Liver (tissue), 9 donors: ENCODE measurements around the gene STXBP1. TPM values are rescaled to one million over a fixed set of nuclear protein-coding genes. Genes with fewer than 3 reads are reported as not detected.

Source experiments
- DNase-seq: peaks from one replicate; pipeline ENCODE4 v3.0.0-alpha.2; 2017; ENCODE audit warnings: low spot score
- H3K27ac ChIP-seq, 2 donors: one replicate each; pipeline ENCODE4 v1.7.0; 2013; ENCODE audit warnings: inconsistent platforms in 2 of 2, low read length in 2 of 2, control low read depth in 1 of 2, low read depth in 1 of 2, mild to moderate bottlenecking in 1 of 2
- H3K27me3 ChIP-seq, 4 donors: one replicate each; pipeline versions ENCODE4 v1.6.1 to v1.7.0; 2013; ENCODE audit warnings: low read length in 3 of 4, inconsistent platforms in 1 of 4, mild to moderate bottlenecking in 1 of 4, moderate library complexity in 1 of 4; ENCODE audit not compliant: control insufficient read depth in 4 of 4, insufficient read depth in 4 of 4
- H3K36me3 ChIP-seq, 4 donors: one replicate each; pipeline versions ENCODE4 v1.6.1 to v1.7.0; 2013; ENCODE audit warnings: low read length in 3 of 4, mild to moderate bottlenecking in 3 of 4, low read depth in 1 of 4, moderate library complexity in 1 of 4; ENCODE audit not compliant: control insufficient read depth in 4 of 4, insufficient read depth in 3 of 4
- H3K4me1 ChIP-seq, 4 donors: one replicate each; pipeline versions ENCODE4 v1.6.1 to v1.7.0; 2013; ENCODE audit warnings: low read length in 3 of 4, mild to moderate bottlenecking in 3 of 4, moderate library complexity in 1 of 4; ENCODE audit not compliant: control insufficient read depth in 4 of 4, insufficient read depth in 4 of 4
- H3K4me3 ChIP-seq, 3 donors: one replicate each; pipeline versions ENCODE4 v1.6.1 to v1.7.0; 2013; ENCODE audit warnings: low read length in 3 of 3, control low read depth in 1 of 3, low read depth in 1 of 3, mild to moderate bottlenecking in 1 of 3
- H3K9ac ChIP-seq, 2 donors: one replicate each; pipeline ENCODE4 v1.7.0; 2013; ENCODE audit warnings: low read length in 2 of 2, mild to moderate bottlenecking in 2 of 2, moderate library complexity in 2 of 2, control low read depth in 1 of 2, low read depth in 1 of 2
- H3K9me3 ChIP-seq, 4 donors: one replicate each; pipeline versions ENCODE4 v1.6.1 to v1.7.0; 2013; ENCODE audit warnings: low read length in 3 of 4; ENCODE audit not compliant: control insufficient read depth in 4 of 4
- EGR1 ChIP-seq, 2 donors: IDR thresholded peaks; 2 replicates each; pipeline ENCODE4 v1.6.1; 2016 to 2018; ENCODE audit warnings: antibody characterized with exemption in 2 of 2, low read depth in 2 of 2
- FOXA1 ChIP-seq: IDR thresholded peaks from 2 replicates; pipeline ENCODE4 v1.6.1; 2016; ENCODE audit warnings: antibody characterized with exemption
- FOXA2 ChIP-seq: IDR thresholded peaks from 2 replicates; pipeline ENCODE4 v1.6.1; 2016; ENCODE audit warnings: antibody characterized with exemption
- HNF4A ChIP-seq, 2 donors: conservative IDR thresholded peaks; 2 replicates each; pipeline ENCODE4 v1.6.1; 2016; ENCODE audit warnings: antibody characterized with exemption in 2 of 2, mild to moderate bottlenecking in 2 of 2
- HNF4G ChIP-seq: IDR thresholded peaks from 2 replicates; pipeline ENCODE4 v1.6.1; 2016; ENCODE audit warnings: antibody characterized with exemption
- JUND ChIP-seq, 2 donors: IDR thresholded peaks; 2 replicates each; pipeline ENCODE4 v1.6.1; 2016; ENCODE audit warnings: antibody characterized with exemption in 2 of 2
- NR2F2 ChIP-seq: IDR thresholded peaks from 2 replicates; pipeline ENCODE4 v1.6.1; 2016; ENCODE audit warnings: antibody characterized with exemption
- RXRA ChIP-seq, 2 donors: IDR thresholded peaks; 2 replicates each; pipeline ENCODE4 v1.6.1; 2017 to 2018; ENCODE audit warnings: antibody characterized with exemption in 2 of 2, mild to moderate bottlenecking in 1 of 2
- SP1 ChIP-seq: IDR thresholded peaks from 2 replicates; pipeline ENCODE4 v1.6.1; 2018; ENCODE audit warnings: antibody characterized with exemption, mild to moderate bottlenecking
- TAF1 ChIP-seq: conservative IDR thresholded peaks from 2 replicates; pipeline ENCODE4 v1.6.1; 2016; ENCODE audit warnings: antibody characterized with exemption, mild to moderate bottlenecking
- YY1 ChIP-seq: IDR thresholded peaks from 2 replicates; pipeline ENCODE4 v1.6.1; 2016; ENCODE audit warnings: antibody characterized with exemption, mild to moderate bottlenecking
- ZBTB33 ChIP-seq: IDR thresholded peaks from 2 replicates; pipeline ENCODE4 v1.6.1; 2016; ENCODE audit warnings: antibody characterized with exemption
- WGBS: extraction: QIAGEN DNeasy Blood & Tissue Kit; methylation state at CpG from one replicate; pipeline ENCODE4 v1.1.7; 2013; 5-methylcytosine and 5-hydroxymethylcytosine counted together
- polyA plus RNA-seq, 2 donors: library from polyadenylated mRNA; stranded (reverse) in 1 of 2; unstranded in 1 of 2; fragments of 200-250 nt in 1 of 2; fragments of >200 nt in 1 of 2; fragmentation: Nextera tagmentation in 1 of 2; extraction: Ambion mirVana in 1 of 2; gene quantifications; one replicate each; pipeline versions ENCODE4 v1.2.1 to v1.2.3, GENCODE V29; 2013 to 2015
- total RNA-seq, 2 donors: library from RNA; depleted of rRNA; stranded (reverse); fragments of >200 nt; gene quantifications; one replicate each; pipeline ENCODE4 v1.2.3, GENCODE V29; 2014
- TF ChIP-seq, protein P1 (sequence below): IDR thresholded peaks from 2 replicates; pipeline ENCODE4 v1.6.1; 2016; ENCODE audit warnings: antibody characterized with exemption, mild to moderate bottlenecking
- TF ChIP-seq, protein P2 (sequence below): IDR thresholded peaks from 2 replicates; pipeline ENCODE4 v1.6.1; 2016; ENCODE audit warnings: antibody characterized with exemption
- TF ChIP-seq, protein P3 (sequence below): IDR thresholded peaks from 2 replicates; pipeline ENCODE4 v1.6.1; 2016; ENCODE audit warnings: antibody characterized with exemption
- TF ChIP-seq, protein P4 (sequence below): fragments of 150-350 bp; IDR thresholded peaks from 2 replicates; pipeline ENCODE4 v1.5.1; 2017; ENCODE audit warnings: improper control_type of control experiment, low read depth, low read length; ENCODE audit not compliant: missing input control
- donor health status: healthy.
- donor health status: healthy.
- donor health status: healthy.
- donor health status: healthy.
- donor health status: healthy.

STXBP1 gene
- total and polyA plus RNA-seq, 4 donors: 1.7 to 4.6 (median 2.3) TPM

DNA sequence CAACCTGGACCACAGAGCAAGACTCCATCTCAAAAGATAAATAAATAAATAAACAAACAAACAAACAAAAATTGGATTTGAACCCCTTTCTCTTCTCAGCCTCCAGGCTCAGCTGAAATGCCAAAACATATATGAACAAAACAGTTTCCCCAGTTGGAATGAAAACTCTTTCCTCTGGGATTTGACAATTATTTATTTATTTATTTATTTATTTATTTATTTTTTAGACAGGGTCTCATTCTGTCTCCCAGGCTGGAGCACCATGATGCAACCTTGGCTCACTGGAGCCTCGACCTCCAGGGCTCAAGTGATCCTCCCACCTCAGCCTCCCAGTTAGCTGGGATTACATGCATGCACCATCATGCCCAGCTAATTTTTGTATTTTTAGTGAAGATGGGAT is 6.0 kb upstream of the STXBP1 start (continued):
- TF ChIP-seq, protein P1, sequence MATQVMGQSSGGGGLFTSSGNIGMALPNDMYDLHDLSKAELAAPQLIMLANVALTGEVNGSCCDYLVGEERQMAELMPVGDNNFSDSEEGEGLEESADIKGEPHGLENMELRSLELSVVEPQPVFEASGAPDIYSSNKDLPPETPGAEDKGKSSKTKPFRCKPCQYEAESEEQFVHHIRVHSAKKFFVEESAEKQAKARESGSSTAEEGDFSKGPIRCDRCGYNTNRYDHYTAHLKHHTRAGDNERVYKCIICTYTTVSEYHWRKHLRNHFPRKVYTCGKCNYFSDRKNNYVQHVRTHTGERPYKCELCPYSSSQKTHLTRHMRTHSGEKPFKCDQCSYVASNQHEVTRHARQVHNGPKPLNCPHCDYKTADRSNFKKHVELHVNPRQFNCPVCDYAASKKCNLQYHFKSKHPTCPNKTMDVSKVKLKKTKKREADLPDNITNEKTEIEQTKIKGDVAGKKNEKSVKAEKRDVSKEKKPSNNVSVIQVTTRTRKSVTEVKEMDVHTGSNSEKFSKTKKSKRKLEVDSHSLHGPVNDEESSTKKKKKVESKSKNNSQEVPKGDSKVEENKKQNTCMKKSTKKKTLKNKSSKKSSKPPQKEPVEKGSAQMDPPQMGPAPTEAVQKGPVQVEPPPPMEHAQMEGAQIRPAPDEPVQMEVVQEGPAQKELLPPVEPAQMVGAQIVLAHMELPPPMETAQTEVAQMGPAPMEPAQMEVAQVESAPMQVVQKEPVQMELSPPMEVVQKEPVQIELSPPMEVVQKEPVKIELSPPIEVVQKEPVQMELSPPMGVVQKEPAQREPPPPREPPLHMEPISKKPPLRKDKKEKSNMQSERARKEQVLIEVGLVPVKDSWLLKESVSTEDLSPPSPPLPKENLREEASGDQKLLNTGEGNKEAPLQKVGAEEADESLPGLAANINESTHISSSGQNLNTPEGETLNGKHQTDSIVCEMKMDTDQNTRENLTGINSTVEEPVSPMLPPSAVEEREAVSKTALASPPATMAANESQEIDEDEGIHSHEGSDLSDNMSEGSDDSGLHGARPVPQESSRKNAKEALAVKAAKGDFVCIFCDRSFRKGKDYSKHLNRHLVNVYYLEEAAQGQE: no peak
- TF ChIP-seq HNF4A (conservative IDR thresholded peaks at IDR 0.05) (no peak), YY1 (no peak), RXRA (IDR thresholded peaks at IDR 0.05) (no peak), FOXA1 (no peak), JUND (IDR thresholded peaks at IDR 0.05) (no peak)

GRCh38 chr9:127608104-127608966 is 3.7 kb upstream of the STXBP1 start:
- peak; percentile 53 for DNase-seq
- H3K27me3 ChIP-seq: no peaks in the 10 kb centered on the region
- no peak overlapping the region for H3K27ac ChIP-seq

More at GRCh38 chr9:127608104-127608966, 3.7 kb upstream of the STXBP1 start:
- WGBS: 6% methylated on average over 55 of the region's 55 CpGs
- Histone ChIP-seq H3K36me3 (no peaks in the 10 kb centered on the region), H3K9ac (no peak overlapping the region), H3K4me1 (peaks cover 9 to 26% (median 19%) of the 10 kb centered on the region in 4 donors), H3K4me3 (peak overlapping the region in 1 of 3 donors; percentile 26), H3K9me3 (no peaks in the 10 kb centered on the region)
- no peak for TF ChIP-seq SP1
- no peak for TF ChIP-seq EGR1 (IDR thresholded peaks at IDR 0.05; ENCODE audit: low read depth in 2 of 2)
- TF ChIP-seq ZBTB33: no peak
- TF ChIP-seq, protein P2, sequence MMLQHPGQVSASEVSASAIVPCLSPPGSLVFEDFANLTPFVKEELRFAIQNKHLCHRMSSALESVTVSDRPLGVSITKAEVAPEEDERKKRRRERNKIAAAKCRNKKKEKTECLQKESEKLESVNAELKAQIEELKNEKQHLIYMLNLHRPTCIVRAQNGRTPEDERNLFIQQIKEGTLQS: no peak
- TF ChIP-seq, protein P1: no peak
- TF ChIP-seq TAF1: no peak
- TF ChIP-seq, protein P3, sequence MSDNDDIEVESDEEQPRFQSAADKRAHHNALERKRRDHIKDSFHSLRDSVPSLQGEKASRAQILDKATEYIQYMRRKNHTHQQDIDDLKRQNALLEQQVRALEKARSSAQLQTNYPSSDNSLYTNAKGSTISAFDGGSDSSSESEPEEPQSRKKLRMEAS: no peak
- no peak for TF ChIP-seq FOXA2
- TF ChIP-seq, protein P4, sequence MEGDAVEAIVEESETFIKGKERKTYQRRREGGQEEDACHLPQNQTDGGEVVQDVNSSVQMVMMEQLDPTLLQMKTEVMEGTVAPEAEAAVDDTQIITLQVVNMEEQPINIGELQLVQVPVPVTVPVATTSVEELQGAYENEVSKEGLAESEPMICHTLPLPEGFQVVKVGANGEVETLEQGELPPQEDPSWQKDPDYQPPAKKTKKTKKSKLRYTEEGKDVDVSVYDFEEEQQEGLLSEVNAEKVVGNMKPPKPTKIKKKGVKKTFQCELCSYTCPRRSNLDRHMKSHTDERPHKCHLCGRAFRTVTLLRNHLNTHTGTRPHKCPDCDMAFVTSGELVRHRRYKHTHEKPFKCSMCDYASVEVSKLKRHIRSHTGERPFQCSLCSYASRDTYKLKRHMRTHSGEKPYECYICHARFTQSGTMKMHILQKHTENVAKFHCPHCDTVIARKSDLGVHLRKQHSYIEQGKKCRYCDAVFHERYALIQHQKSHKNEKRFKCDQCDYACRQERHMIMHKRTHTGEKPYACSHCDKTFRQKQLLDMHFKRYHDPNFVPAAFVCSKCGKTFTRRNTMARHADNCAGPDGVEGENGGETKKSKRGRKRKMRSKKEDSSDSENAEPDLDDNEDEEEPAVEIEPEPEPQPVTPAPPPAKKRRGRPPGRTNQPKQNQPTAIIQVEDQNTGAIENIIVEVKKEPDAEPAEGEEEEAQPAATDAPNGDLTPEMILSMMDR: no peak
- no peak for TF ChIP-seq RXRA (IDR thresholded peaks at IDR 0.05)
- no peak for TF ChIP-seq HNF4G
- TF ChIP-seq NR2F2: no peak
- no peak for TF ChIP-seq JUND (IDR thresholded peaks at IDR 0.05)
